Nucleus accumbens (tissue), 56 donors: Measurements from ENCODE around the gene NTRK1.
A peak's percentile ranks its signal among the peaks of the same experiment; 100 is the strongest.
"Not testable (repeated sequence)": the region's sequence is repeated elsewhere in the genome, so short reads cannot be mapped to it uniquely, and the experiment has no call there.

Experiments used
- DNase-seq, 56 donors: peaks; one replicate each; lab custom pipeline; 2025; lab: John Stamatoyannopoulos, UW

The NTRK1 gene

DNA sequence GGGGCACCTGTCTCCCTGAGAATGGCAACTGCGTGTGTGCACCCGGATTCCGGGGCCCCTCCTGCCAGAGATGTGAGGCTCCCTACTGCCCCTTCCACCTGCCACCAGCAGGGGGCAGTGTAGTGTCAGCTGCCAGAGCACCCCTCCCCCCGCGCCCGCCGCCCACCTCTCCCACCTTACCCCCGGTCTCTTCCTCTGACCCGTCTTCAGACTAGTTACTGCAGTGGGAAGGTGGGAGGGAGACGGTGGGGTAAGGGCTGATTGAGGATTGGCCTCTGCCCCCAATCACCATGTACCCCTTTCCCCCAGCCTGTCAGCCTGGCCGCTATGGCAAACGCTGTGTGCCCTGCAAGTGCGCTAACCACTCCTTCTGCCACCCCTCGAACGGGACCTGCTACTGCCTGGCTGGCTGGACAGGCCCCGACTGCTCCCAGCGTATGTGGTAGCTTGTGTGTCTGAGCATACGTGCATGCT, 49.7 kb downstream of the NTRK1 start:
- DNase-seq, result peak in 13 of 56 donors; percentile 3 to 41 (median 14)

DNA sequence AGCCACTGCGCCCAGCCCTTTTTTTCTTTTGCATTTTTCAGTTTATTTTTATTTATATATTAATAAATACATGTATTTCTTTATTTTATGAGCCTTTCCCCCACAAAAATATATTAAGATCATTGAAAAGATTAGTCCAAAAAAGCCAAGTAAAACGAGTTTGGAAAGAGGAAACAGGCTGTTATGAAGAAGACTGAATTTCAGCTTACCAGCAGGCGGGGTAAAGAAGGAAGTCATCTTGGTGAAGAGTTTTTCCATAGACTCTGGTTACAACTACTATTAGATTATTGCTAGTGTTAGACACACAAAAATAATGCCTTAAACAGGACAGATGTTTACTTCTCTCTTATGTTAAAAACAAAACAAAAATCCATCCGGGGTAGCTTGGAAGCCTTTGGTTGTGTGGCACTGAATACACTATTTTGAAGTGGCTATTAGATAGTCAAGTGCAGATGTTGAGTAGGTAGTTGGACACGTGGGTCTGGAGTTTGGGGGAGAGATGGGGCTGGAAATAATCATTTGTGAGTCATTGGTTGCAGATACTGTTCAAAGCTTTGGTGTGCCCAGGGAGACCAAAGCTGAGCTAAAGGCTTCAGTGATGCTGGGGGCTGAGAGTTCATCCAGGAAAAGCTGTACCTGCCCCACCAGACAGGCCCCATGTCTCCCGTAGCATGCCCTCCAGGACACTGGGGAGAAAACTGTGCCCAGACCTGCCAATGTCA, 51.1 kb downstream of the NTRK1 start:
- DNase-seq, result no peak

GRCh38 chr1:156912310-156912709, 51.6 kb downstream of the NTRK1 start:
- no peak for DNase-seq

- DNase-seq, result peak in 7 of 56 donors; percentile 4 to 37 (median 21)
Measured at GRCh38 chr1:156912861-156913808, 52.5 kb downstream of the NTRK1 start.

GRCh38 chr1:156913809-156914387, 53.2 kb downstream of the NTRK1 start:
- DNase-seq, result no peak

DNA sequence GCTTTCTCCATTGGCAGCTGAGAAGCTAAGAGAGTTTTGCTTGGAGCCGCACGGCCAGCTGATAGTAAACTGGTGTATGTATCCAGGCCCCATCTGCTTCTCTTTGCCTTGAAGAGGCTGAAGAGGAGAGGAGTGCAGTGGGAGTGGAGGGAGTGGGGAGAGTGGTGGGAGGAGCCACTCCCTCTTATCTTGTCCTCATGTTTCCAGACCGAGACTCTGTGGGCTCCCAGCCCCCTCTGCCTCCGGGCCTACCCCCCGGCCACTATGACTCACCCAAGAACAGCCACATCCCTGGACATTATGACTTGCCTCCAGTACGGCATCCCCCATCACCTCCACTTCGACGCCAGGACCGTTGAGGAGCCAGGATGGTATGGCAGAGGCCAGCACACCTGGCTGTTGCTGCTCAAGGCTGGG, 53.8 kb downstream of the NTRK1 start:
- DNase-seq, result no peak

DNA sequence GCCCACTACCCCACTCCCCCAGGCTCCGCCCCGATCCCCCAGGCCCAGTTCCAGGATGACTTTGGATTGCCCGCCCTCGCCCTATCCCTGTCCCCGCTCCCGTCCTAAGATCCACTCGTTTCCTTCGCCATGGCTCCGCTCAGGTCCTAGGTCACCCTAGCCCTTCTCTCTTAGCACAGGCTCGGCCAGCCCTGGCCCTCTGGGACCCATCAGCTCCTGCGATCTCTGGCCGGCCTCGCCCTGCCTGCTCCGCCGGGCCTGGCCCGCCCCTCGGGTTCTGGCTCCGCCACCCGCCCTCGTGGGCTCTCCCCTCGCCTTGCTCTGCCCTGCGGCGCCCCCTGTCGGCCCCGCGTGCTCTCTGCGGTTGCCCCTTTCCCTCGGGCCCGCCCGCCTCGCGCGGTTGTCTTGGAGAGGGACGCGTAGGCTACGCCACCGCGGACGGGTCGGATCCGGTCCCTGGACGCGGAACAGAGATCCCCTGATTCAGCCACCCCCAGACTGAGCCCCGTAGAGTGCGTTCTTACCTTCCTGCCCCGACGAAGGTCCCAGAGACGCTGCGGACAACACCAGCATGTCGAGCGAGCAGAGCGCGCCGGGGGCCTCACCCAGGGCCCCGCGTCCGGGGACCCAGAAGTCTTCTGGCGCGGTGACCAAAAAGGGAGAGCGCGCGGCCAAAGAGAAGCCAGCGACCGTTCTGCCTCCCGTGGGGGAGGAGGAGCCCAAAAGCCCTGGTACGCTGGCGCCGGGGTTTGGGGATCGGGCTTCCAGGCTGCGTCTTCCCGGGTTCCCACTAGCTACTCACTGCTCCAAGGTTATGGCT, 59.8 kb downstream of the NTRK1 start, which contains the start of gene LRRC71:
TSS of gene LRRC71 (plus strand) at position 400 of the 820 bp plus-strand sequence. CDS start at position 572, 172 bp downstream.
- peak in 35 of 56 donors; percentile 5 to 78 (median 27) for DNase-seq

DNA sequence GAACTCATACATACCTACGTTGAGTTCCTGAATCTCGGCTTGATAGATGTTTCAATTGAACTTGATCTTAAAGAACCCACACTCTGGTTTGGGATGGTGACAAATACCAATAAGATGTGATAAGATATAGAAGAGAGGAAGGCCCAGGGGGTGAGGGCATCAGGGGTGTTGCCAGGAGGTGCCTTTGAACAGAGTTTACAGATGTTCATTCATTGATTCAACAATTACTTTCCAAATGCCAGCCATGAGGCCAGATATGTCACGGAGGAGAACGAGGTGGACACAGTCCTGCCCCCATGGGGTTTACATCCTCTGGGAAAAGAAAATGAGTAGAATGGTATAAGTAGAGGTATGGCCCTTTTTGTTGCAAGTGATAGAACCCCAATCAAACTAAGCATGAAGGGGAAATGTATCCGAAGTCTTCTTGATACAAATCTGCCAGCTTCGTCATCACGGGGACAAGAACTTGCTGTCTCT, 60.4 kb downstream of the NTRK1 start:
- no peak for DNase-seq

GRCh38 chr1:156922986-156923669, 62.5 kb downstream of the NTRK1 start:
- no peak for DNase-seq

GRCh38 chr1:156923670-156924477, 63.2 kb downstream of the NTRK1 start:
- DNase-seq, result peak in 1 of 56 donors; percentile 23

- DNase-seq, result no peak
Measured at GRCh38 chr1:156924478-156925153, 64.0 kb downstream of the NTRK1 start.

DNA sequence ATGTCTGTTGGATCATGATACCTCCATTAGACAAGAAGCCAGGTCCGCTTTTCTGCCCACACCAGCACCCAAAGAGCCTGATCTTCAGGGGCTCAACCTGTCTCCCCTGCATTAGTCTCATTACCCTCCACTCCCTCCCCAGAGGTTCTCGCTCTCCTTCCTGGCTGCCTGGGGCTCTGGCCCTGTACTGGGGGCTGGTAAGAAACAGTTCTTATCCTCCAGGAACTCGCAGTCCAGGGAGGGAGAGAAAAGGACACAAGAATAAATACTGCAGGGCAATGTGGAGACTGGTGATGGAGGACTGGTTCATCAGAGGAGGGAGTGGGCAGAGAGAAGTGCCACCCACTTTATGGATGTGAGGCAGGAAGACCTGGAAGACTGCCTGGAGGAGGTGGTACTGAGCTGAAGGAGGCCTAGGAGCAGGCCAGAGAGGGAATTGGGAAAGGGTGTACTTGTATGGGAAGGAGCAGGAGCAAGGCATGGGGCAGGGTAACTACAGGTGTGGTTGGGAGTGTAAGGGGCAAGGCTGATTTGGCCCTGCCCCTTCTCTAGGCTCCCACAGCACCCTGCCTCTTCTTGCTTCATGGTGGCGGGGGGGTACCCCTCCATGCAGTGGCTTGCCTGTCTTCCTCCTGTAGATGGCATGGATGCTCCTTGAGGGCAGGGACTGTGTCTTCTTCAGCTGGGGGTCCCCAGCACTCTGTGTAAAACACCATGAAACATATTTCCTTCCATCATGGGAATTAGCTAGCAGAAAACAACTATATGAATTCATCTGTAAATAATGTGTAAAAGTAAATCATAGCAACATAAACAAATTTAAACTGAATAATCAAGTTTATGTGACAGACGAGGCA, 64.7 kb downstream of the NTRK1 start:
- DNase-seq, result no peak

- no peak for DNase-seq
Measured at GRCh38 chr1:156926175-156926574, 65.5 kb downstream of the NTRK1 start.

DNA sequence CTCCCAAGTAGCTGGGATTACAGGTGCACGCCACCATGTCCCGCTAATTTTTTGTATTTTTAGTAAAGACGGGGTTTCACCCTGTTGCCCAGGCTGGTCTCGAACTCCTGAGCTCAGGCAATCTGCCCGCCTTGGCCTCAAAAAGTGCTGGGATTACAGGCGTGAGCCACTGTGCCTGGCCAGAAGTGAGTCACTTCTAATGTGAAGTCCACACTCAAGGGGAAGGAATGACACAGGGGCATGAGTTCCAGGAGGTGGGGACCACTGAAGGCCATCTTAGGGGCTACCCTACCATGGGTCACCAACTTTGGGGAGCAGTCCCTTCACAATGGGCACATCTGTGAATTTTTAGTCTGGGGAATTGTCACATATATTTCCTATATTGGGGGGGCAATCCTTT, 66.0 kb downstream of the NTRK1 start:
- DNase-seq, result not testable (repeated sequence)

- peak in 16 of 56 donors; percentile 3 to 58 (median 17) for DNase-seq
Measured at GRCh38 chr1:156927215-156928042, 66.8 kb downstream of the NTRK1 start.
